Measurements from ENCODE around the gene NPBWR2. TPM values are rescaled to one million over a fixed set of nuclear protein-coding genes. Genes with fewer than 3 reads are reported as not detected.

Gene NPBWR2
- total and polyA plus RNA-seq, 2 donors (not counting 1 experiment from before 2014, with no cell fraction given), result not detected

GRCh38 chr20:64110411-64111068 is 3.2 kb upstream of the NPBWR2 start:
- no peaks in the 10 kb centered on the region for H3K36me3 ChIP-seq (ENCODE audit: control insufficient read depth, insufficient read depth, low read length)
- H3K4me2 ChIP-seq (ENCODE audit: extremely low read depth, insufficient read depth, low read length), result no peak overlapping the region
- no peaks in the 10 kb centered on the region for H3K9me3 ChIP-seq (ENCODE audit: control insufficient read depth, insufficient read depth, low read depth, low read length)
- DNase-seq (ENCODE audit: low read depth in 2 of 2), result no peak
- H3K27me3 ChIP-seq (ENCODE audit: control insufficient read depth, insufficient read depth, low read length), result peaks cover 3% of the 10 kb centered on the region
- H3K9ac ChIP-seq (ENCODE audit: insufficient read depth, low read length), result no peak overlapping the region
- H3K27ac ChIP-seq (ENCODE audit: insufficient read depth, low read length), result no peak overlapping the region
- no peak overlapping the region for H2AFZ ChIP-seq (ENCODE audit: low read length)
- H3K4me1 ChIP-seq (ENCODE audit: control insufficient read depth, extremely low read depth, insufficient read depth, low read length), result no peaks in the 10 kb centered on the region
- no peak for TF ChIP-seq EZH2 (IDR thresholded peaks at IDR 0.05; ENCODE audit: low read length, missing control alignments)
- no peak for TF ChIP-seq CTCF (conservative IDR thresholded peaks at IDR 0.05 in 1 of 2, IDR thresholded peaks at IDR 0.05 in 1 of 2; ENCODE audit: low read depth in 1 of 2, low read length in 2 of 2)
- H4K20me1 ChIP-seq (ENCODE audit: control insufficient read depth, extremely low read depth, insufficient read depth, low read length), result no peaks in the 10 kb centered on the region
- H3K79me2 ChIP-seq (ENCODE audit: control insufficient read depth, insufficient read depth, low read length), result no peaks in the 10 kb centered on the region
- H3K4me3 ChIP-seq (replicated peaks in 1 of 4; ENCODE audit: control extremely low read depth in 1 of 4, insufficient read depth in 1 of 4, low read depth in 3 of 4, low read length in 4 of 4), result no peak overlapping the region

GRCh38 chr20:64109831-64110391 is 2.5 kb upstream of the NPBWR2 start:
- Histone ChIP-seq H3K4me2 (ENCODE audit: extremely low read depth, insufficient read depth, low read length) (no peak overlapping the region), H3K36me3 (ENCODE audit: control insufficient read depth, insufficient read depth, low read length) (no peaks in the 10 kb centered on the region), H3K4me3 (replicated peaks in 1 of 4; ENCODE audit: control extremely low read depth in 1 of 4, insufficient read depth in 1 of 4, low read depth in 3 of 4, low read length in 4 of 4) (no peak overlapping the region), H3K27ac (ENCODE audit: insufficient read depth, low read length) (no peak overlapping the region), H3K27me3 (ENCODE audit: control insufficient read depth, insufficient read depth, low read length) (peaks cover 3% of the 10 kb centered on the region), H3K79me2 (ENCODE audit: control insufficient read depth, insufficient read depth, low read length) (no peaks in the 10 kb centered on the region), H3K9me3 (ENCODE audit: control insufficient read depth, insufficient read depth, low read depth, low read length) (no peaks in the 10 kb centered on the region), H3K4me1 (ENCODE audit: control insufficient read depth, extremely low read depth, insufficient read depth, low read length) (no peaks in the 10 kb centered on the region), H3K9ac (ENCODE audit: insufficient read depth, low read length) (no peak overlapping the region), H2AFZ (ENCODE audit: low read length) (no peak overlapping the region), H4K20me1 (ENCODE audit: control insufficient read depth, extremely low read depth, insufficient read depth, low read length) (no peaks in the 10 kb centered on the region)
- TF ChIP-seq EZH2 (IDR thresholded peaks at IDR 0.05; ENCODE audit: low read length, missing control alignments) (no peak), CTCF (conservative IDR thresholded peaks at IDR 0.05 in 1 of 2, IDR thresholded peaks at IDR 0.05 in 1 of 2; ENCODE audit: low read depth in 1 of 2, low read length in 2 of 2) (no peak)
- DNase-seq (ENCODE audit: low read depth in 2 of 2), result no peak

- H3K4me2 ChIP-seq (ENCODE audit: extremely low read depth, insufficient read depth, low read length), result no peak overlapping the region
- no peaks in the 10 kb centered on the region for H4K20me1 ChIP-seq (ENCODE audit: control insufficient read depth, extremely low read depth, insufficient read depth, low read length)
- TF ChIP-seq CTCF (conservative IDR thresholded peaks at IDR 0.05 in 1 of 2, IDR thresholded peaks at IDR 0.05 in 1 of 2; ENCODE audit: low read depth in 1 of 2, low read length in 2 of 2) (no peak), EZH2 (IDR thresholded peaks at IDR 0.05; ENCODE audit: low read length, missing control alignments) (no peak)
- DNase-seq (ENCODE audit: low read depth in 2 of 2), result no peak
- no peaks in the 10 kb centered on the region for H3K9me3 ChIP-seq (ENCODE audit: control insufficient read depth, insufficient read depth, low read depth, low read length)
- H3K4me1 ChIP-seq (ENCODE audit: control insufficient read depth, extremely low read depth, insufficient read depth, low read length), result no peaks in the 10 kb centered on the region
- H2AFZ ChIP-seq (ENCODE audit: low read length), result no peak overlapping the region
- peaks cover 3% of the 10 kb centered on the region for H3K27me3 ChIP-seq (ENCODE audit: control insufficient read depth, insufficient read depth, low read length)
- H3K9ac ChIP-seq (ENCODE audit: insufficient read depth, low read length), result no peak overlapping the region
- H3K27ac ChIP-seq (ENCODE audit: insufficient read depth, low read length), result no peak overlapping the region
- no peak overlapping the region for H3K4me3 ChIP-seq (replicated peaks in 1 of 4; ENCODE audit: control extremely low read depth in 1 of 4, insufficient read depth in 1 of 4, low read depth in 3 of 4, low read length in 4 of 4)
- no peaks in the 10 kb centered on the region for H3K36me3 ChIP-seq (ENCODE audit: control insufficient read depth, insufficient read depth, low read length)
- H3K79me2 ChIP-seq (ENCODE audit: control insufficient read depth, insufficient read depth, low read length), result no peaks in the 10 kb centered on the region
These were observed 1.6 kb upstream of the NPBWR2 start for GRCh38 chr20:64108731-64109681.
